Common myeloid progenitor, CD34-positive (primary cell): ENCODE data around the gene MAP3K21.

Source experiments
- CTCF ChIA-PET: fragments of 350-600 bp; sonication (Branson Sonifier 250); formaldehyde crosslinking; loops from one replicate; lab custom pipeline; 2021; ENCODE audit warnings: antibody characterized with exemption; lab: Charles Lee
- POLR2A ChIA-PET: fragments of 350-600 bp; sonication (Branson Sonifier 250); formaldehyde crosslinking; loops from one replicate; lab custom pipeline; 2021; ENCODE audit warnings: antibody characterized with exemption; lab: Charles Lee
- DNase-seq, 3 donors: peaks; one replicate each; pipeline versions ENCODE4 v3.0.0 to v3.0.0-alpha.2; 2013
- H3K27ac ChIP-seq, 2 experiments: 1 replicate in 1 of 2; 2 replicates in 1 of 2; pipeline ENCODE4 v1.7.0; 2013; ENCODE audit warnings: inconsistent platforms in 2 of 2, low read length in 2 of 2, mild to moderate bottlenecking in 2 of 2, low read depth in 1 of 2, moderate library complexity in 1 of 2; ENCODE audit not compliant: severe bottlenecking in 2 of 2, insufficient read depth in 1 of 2, poor library complexity in 1 of 2
- H3K27me3 ChIP-seq, 5 experiments: replicated peaks in 2 of 5; 1 replicate in 3 of 5; 2 replicates in 2 of 5; pipeline versions ENCODE4 v1.6.1 to v1.7.0; 2013; ENCODE audit warnings: low read length in 4 of 5, mild to moderate bottlenecking in 2 of 5, moderate library complexity in 2 of 5, inconsistent platforms in 1 of 5; ENCODE audit not compliant: insufficient read depth in 5 of 5, control insufficient read depth in 4 of 5
- H3K36me3 ChIP-seq, 4 experiments: 1 replicate in 2 of 4; 2 replicates in 2 of 4; pipeline versions ENCODE4 v1.6.1 to v1.7.0; 2013; ENCODE audit warnings: low read length in 3 of 4, control low read depth in 1 of 4, mild to moderate bottlenecking in 1 of 4; ENCODE audit not compliant: control insufficient read depth in 4 of 4, insufficient read depth in 4 of 4
- H3K4me1 ChIP-seq, 4 experiments: 1 replicate in 3 of 4; 2 replicates in 1 of 4; pipeline versions ENCODE4 v1.6.1 to v1.7.1; 2013; ENCODE audit warnings: low read length in 3 of 4, mild to moderate bottlenecking in 3 of 4, control low read depth in 1 of 4, inconsistent platforms in 1 of 4, moderate library complexity in 1 of 4; ENCODE audit not compliant: control insufficient read depth in 4 of 4, insufficient read depth in 4 of 4; ENCODE audit errors: control extremely low read depth in 1 of 4
- H3K4me3 ChIP-seq, 7 experiments: 1 replicate in 4 of 7; 2 replicates in 3 of 7; pipeline versions ENCODE4 v1.5.1 to v1.7.0; 2013; ENCODE audit warnings: mild to moderate bottlenecking in 7 of 7, low read length in 6 of 7, moderate library complexity in 6 of 7, inconsistent platforms in 2 of 7, low read depth in 2 of 7, control low read depth in 1 of 7; ENCODE audit not compliant: insufficient read depth in 4 of 7, control insufficient read depth in 1 of 7; ENCODE audit errors: extremely low read depth in 1 of 7
- H3K9me3 ChIP-seq, 5 experiments: 1 replicate in 4 of 5; 2 replicates in 1 of 5; pipeline versions ENCODE4 v1.6.1 to v1.7.1; 2013; ENCODE audit warnings: low read length in 4 of 5, mild to moderate bottlenecking in 2 of 5, inconsistent platforms in 1 of 5, low read depth in 1 of 5, moderate library complexity in 1 of 5; ENCODE audit not compliant: control insufficient read depth in 4 of 5, insufficient read depth in 2 of 5; ENCODE audit errors: control extremely low read depth in 1 of 5
- WGBS: methylation state at CpG from one replicate; pipeline ENCODE4 v1.1.5; 2013; ENCODE audit not compliant: insufficient coverage; 5-methylcytosine and 5-hydroxymethylcytosine counted together

Gene MAP3K21

GRCh38 chr1:233383984-233384383 is 56.5 kb downstream of the MAP3K21 start:
- Histone ChIP-seq H3K36me3 (peaks cover 0 to 16% (median 7%) of the 10 kb centered on the region in 4 experiments), H3K9me3 (peaks cover 0 to 12% (median 4%) of the 10 kb centered on the region in 5 experiments), H3K27ac (no peak overlapping the region), H3K4me3 (no peak overlapping the region), H3K27me3 (no peaks in the 10 kb centered on the region), H3K4me1 (no peaks in the 10 kb centered on the region)
- CTCF ChIA-PET: interaction anchor here (1.3 kb wide), 1 partner anchor 19 kb away, joined by 3 read pairs; no protein-coding TSS in a partner anchor
- DNase-seq: no peak
- POLR2A ChIA-PET: no interaction called here
- 100% methylated on average over 1 of the region's 3 CpGs for WGBS

DNA sequence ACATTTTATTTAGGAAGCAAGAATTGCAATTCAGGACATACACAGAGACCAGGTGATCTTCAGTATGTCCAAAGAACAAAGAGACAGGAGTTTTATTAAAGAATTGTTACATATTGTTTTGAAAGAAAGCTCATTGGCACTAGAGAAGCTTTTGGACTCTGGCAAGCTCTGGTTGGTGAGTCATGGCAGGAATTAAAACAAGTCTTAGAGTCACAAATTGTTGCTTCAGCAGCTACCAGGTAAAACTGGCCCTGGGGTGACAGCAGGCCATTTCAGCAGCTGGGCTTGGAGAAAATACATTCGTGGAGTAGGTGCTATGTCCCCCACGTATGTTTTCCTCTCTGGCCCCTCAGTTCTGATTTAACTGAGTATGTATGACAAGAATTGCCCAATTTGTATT is 58.8 kb downstream of the MAP3K21 start:
- Histone ChIP-seq H3K27ac (no peak overlapping the region), H3K9me3 (peaks cover 0 to 12% (median 4%) of the 10 kb centered on the region in 5 experiments), H3K36me3 (peaks cover 0 to 12% (median 4%) of the 10 kb centered on the region in 4 experiments), H3K4me1 (no peaks in the 10 kb centered on the region), H3K27me3 (no peaks in the 10 kb centered on the region), H3K4me3 (no peak overlapping the region)
- WGBS: no CpG with 5 or more reads among the region's 2 CpGs
- POLR2A ChIA-PET: no interaction called here
- CTCF ChIA-PET: interaction anchor here (1.7 kb wide), 2 partner anchors 9 to 27 kb away, joined by 4 read pairs; no protein-coding TSS in a partner anchor
- no peak for DNase-seq

DNA sequence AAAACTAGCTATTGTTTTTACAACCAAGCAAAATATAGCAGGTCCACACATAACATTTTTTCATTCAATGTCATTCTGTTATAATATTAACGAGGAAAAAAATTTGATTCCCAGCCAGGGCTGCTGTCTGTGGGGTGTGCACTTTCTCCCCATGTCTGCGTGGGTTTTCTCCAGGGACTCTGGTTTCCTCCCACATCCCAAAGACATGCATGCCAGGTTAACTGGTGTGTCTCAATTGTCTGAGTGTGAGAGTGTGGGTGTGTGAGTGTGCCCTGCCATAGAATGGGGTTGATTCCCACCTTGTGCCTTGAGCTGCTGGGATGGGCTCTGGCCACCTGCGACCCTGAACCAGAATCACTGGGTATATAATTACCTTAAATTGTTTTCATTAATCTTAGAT is 60.1 kb downstream of the MAP3K21 start:
- WGBS: 50% methylated on average over 1 of the region's 3 CpGs
- CTCF ChIA-PET: interaction anchor here (1.7 kb wide), 1 partner anchor 26 kb away, joined by 4 read pairs; no protein-coding TSS in a partner anchor
- Histone ChIP-seq H3K27me3 (no peaks in the 10 kb centered on the region), H3K36me3 (peaks cover 0 to 6% (median 2%) of the 10 kb centered on the region in 4 experiments), H3K9me3 (peaks cover 0 to 6% (median 0%) of the 10 kb centered on the region in 5 experiments), H3K4me1 (no peaks in the 10 kb centered on the region), H3K4me3 (no peak overlapping the region), H3K27ac (no peak overlapping the region)
- DNase-seq: no peak
- POLR2A ChIA-PET: no interaction called here

GRCh38 chr1:233389169-233389568 is 61.6 kb downstream of the MAP3K21 start:
- Histone ChIP-seq H3K27ac (no peak overlapping the region), H3K9me3 (no peaks in the 10 kb centered on the region), H3K4me1 (no peaks in the 10 kb centered on the region), H3K36me3 (no peaks in the 10 kb centered on the region), H3K27me3 (peaks cover 0 to 3% (median 0%) of the 10 kb centered on the region in 5 experiments), H3K4me3 (no peak overlapping the region)
- no peak for DNase-seq
- ChIA-PET POLR2A (no interaction called here), CTCF (no interaction called here)
- WGBS: 60% methylated on average over 1 of the region's 1 CpG

DNA sequence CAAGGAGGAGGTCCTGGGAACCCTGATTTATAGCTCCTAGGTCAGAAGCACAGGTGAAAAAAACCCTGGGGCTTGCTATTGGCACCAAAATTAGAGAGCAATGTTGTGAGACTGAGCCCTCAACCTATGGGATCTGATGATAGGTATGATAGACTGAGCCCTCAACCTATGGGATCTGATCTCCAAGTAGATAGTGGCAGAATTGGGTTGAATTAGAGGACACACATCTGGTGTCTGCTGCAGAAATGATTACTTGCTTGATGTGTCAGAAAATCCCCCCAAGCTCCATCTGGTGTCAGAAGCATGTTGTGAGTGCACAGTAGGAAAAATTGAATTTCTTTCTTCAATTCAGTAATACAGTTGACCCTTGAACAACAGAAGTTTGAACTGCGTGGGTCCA is 62.4 kb downstream of the MAP3K21 start:
- ChIA-PET CTCF (no interaction called here), POLR2A (no interaction called here)
- Histone ChIP-seq H3K9me3 (no peaks in the 10 kb centered on the region), H3K27ac (no peak overlapping the region), H3K4me1 (no peaks in the 10 kb centered on the region), H3K36me3 (no peaks in the 10 kb centered on the region), H3K4me3 (no peak overlapping the region), H3K27me3 (peaks cover 0 to 3% (median 0%) of the 10 kb centered on the region in 5 experiments)
- WGBS: 100% methylated on average over 1 of the region's 1 CpG
- no peak for DNase-seq

GRCh38 chr1:233390842-233391737 is 63.6 kb downstream of the MAP3K21 start:
- ChIA-PET POLR2A (no interaction called here), CTCF (interaction anchor here (1.4 kb wide), 1 partner anchor 25 kb away, joined by 4 read pairs; no protein-coding TSS in a partner anchor)
- WGBS: 100% methylated on average over 2 of the region's 3 CpGs
- Histone ChIP-seq H3K27ac (no peak overlapping the region), H3K27me3 (peaks cover 0 to 3% (median 0%) of the 10 kb centered on the region in 5 experiments), H3K36me3 (no peaks in the 10 kb centered on the region), H3K4me3 (no peak overlapping the region), H3K9me3 (no peaks in the 10 kb centered on the region), H3K4me1 (no peaks in the 10 kb centered on the region)
- no peak for DNase-seq
